GM12878 (cell line): Measurements from ENCODE around the gene MR1.

Experiments used
- CTCF ChIP-seq, 3 experiments: IDR thresholded peaks in 2 of 3; conservative IDR thresholded peaks in 1 of 3; 2 replicates each; pipeline ENCODE4 v1.5.1; 2011; ENCODE audit warnings: low read depth in 3 of 3, low read length in 3 of 3, mild to moderate bottlenecking in 3 of 3, control low read depth in 2 of 3, moderate library complexity in 2 of 3, inconsistent platforms in 1 of 3, mixed read lengths in 1 of 3; ENCODE audit not compliant: control insufficient read depth in 2 of 3, insufficient read depth in 1 of 3; ENCODE audit errors: extremely low read depth in 1 of 3
- ELK1 ChIP-seq: IDR thresholded peaks from 2 replicates; pipeline ENCODE4 v1.6.1; 2012; ENCODE audit warnings: low read depth, low read length, improper control_type of control experiment
- MXI1 ChIP-seq: fragments of 150-350 bp; IDR thresholded peaks from 2 replicates; pipeline ENCODE4 v1.6.1; 2011; ENCODE audit warnings: low read depth, mild to moderate bottlenecking, inconsistent platforms, low read length, improper control_type of control experiment
- PBX3 ChIP-seq: IDR thresholded peaks from 2 replicates; pipeline ENCODE4 v1.6.1; 2011; ENCODE audit warnings: mild to moderate bottlenecking, low read depth, low read length, moderate library complexity; ENCODE audit not compliant: insufficient replicate concordance
- POLR2A ChIP-seq: IDR thresholded peaks from 2 replicates; pipeline ENCODE4 v1.6.1; 2011; ENCODE audit warnings: low read depth, mild to moderate bottlenecking, low read length
- RBBP5 ChIP-seq: fragments of 200-600 bp; sonication (generic); conservative IDR thresholded peaks from 2 replicates; pipeline ENCODE4 v1.6.1; 2016
- SP1 ChIP-seq: IDR thresholded peaks from one replicate; pipeline ENCODE4 v1.6.1; 2011; ENCODE audit warnings: low read depth, low read length
- USF2 ChIP-seq: IDR thresholded peaks from 2 replicates; pipeline ENCODE4 v1.6.1; 2011; ENCODE audit warnings: low read depth, low read length, improper control_type of control experiment, borderline replicate concordance

- TF ChIP-seq SP1: no peak
- no peak for TF ChIP-seq RBBP5
- no peak for TF ChIP-seq MXI1
- TF ChIP-seq CTCF (IDR thresholded peaks at IDR 0.05 in 2 of 3, conservative IDR thresholded peaks at IDR 0.05 in 1 of 3; ENCODE audit: control insufficient read depth in 2 of 3, extremely low read depth in 1 of 3, insufficient read depth in 1 of 3, low read depth in 3 of 3, low read length in 3 of 3): no peak
- no peak for TF ChIP-seq POLR2A
- no peak for TF ChIP-seq ELK1
- TF ChIP-seq PBX3: no peak
- no peak for TF ChIP-seq USF2
Observed at GRCh38 chr1:181060066-181060465, 26.3 kb downstream of the MR1 start.
